ENCODE measurements around the gene LSAMP. TPM values are rescaled to one million over a fixed set of nuclear protein-coding genes. Genes with fewer than 3 reads are reported as not detected.

LSAMP gene
- total and polyA plus RNA-seq, 2 of the 13 experiments (the other 11 are each of a cell fraction or from before 2014, with no cell fraction given): not detected

DNA sequence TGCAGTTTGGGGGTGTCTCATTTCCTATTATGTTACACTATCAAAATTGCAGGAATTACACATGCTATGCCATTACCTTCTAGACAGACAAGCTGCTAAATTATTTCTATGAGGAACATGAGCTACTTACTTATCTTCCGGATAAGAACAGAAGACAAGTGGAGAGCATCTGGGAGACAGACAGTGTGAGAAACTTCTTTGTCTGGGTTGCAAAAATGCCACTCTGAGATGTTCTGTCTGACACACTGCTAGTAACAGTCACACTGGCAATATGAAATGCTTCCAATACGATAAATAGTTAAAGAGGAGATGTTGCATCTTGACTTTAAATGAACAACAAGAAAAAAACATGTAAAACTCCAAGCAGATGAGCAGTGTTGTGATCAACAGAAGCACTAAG is 40.1 kb downstream of the LSAMP start (continued):
- TF ChIP-seq, protein P1, sequence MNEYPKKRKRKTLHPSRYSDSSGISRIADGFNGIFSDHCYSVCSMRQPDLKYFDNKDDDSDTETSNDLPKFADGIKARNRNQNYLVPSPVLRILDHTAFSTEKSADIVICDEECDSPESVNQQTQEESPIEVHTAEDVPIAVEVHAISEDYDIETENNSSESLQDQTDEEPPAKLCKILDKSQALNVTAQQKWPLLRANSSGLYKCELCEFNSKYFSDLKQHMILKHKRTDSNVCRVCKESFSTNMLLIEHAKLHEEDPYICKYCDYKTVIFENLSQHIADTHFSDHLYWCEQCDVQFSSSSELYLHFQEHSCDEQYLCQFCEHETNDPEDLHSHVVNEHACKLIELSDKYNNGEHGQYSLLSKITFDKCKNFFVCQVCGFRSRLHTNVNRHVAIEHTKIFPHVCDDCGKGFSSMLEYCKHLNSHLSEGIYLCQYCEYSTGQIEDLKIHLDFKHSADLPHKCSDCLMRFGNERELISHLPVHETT (CRISPR knock-in tag; conservative IDR thresholded peaks at IDR 0.05): no peak
- TF ChIP-seq ARNT (IDR thresholded peaks at IDR 0.05): no peak
- no peak for TF ChIP-seq FOXA1 (IDR thresholded peaks at IDR 0.05)
- TF ChIP-seq FOXA1 (CRISPR knock-in tag; IDR thresholded peaks at IDR 0.05): no peak
- no peak for TF ChIP-seq RXRB (CRISPR knock-in tag; IDR thresholded peaks at IDR 0.05; ENCODE audit: borderline replicate concordance)

DNA sequence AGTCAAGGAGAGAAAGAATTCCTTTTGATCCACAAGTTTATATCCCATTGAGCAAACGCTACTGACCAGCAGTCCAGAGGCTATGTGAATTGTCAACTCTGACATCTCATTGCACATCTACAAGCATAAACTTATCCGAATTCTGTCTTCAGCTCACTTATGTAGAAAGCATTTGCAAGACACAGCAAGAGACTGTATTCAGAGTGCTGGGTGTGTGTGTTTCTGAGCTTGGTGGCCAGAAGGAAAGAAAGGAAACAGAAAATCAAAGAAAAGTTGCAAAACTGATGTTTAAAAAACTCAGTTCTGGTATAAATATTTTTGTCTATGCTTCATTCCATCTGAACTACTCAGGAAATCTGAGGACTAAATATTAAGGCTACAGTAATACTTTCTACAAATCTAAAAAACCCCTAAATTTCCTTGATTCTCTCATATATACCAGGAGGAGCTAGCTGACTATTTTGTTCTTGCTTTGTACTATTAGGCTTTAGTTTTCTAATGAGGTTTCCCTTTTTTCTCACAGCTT is 45.5 kb downstream of the LSAMP start:
- WGBS (ENCODE audit: low lambda C conversion rate): 4% methylated on average over 2 of the region's 2 CpGs
- BruUV-seq (replicated peaks): no TSS peak
- H3K79me2 ChIP-seq (ENCODE audit: insufficient read depth, low read length): no peaks in the 10 kb centered on the region
- H2AFZ ChIP-seq (ENCODE audit: low read length): no peak overlapping the region
- ChIA-PET CTCF (ENCODE audit: low intra/inter-chr PET ratio, low total read pairs) (no interaction called here), POLR2A (no interaction called here)
- ATAC-seq (no peak), DNase-seq (ENCODE audit: low spot score) (no peak), FAIRE-seq (no peak)
- H3K36me3 ChIP-seq (replicated peaks in 1 of 2; ENCODE audit: control insufficient read depth in 1 of 2, insufficient read depth in 2 of 2, low read length in 2 of 2): no peaks in the 10 kb centered on the region
- no peak overlapping the region for H3K4me3 ChIP-seq (replicated peaks in 1 of 3; ENCODE audit: insufficient read depth in 1 of 3, low read depth in 2 of 3, low read length in 3 of 3)
- no peak overlapping the region for H3K27ac ChIP-seq (ENCODE audit: extremely low read length, insufficient read depth, low read length)
- H4K20me1 ChIP-seq (ENCODE audit: insufficient read depth, low read length): no peaks in the 10 kb centered on the region
- H3K9ac ChIP-seq (ENCODE audit: insufficient read depth, low read depth, low read length): no peak overlapping the region
- no peaks in the 10 kb centered on the region for H3K9me3 ChIP-seq (ENCODE audit: low read length)
- intact Hi-C loops (cut with micrococcal nuclease; ENCODE audit: unreplicated experiment) (no loop called here), in situ Hi-C loops (cut with HindIII; ENCODE audit: extremely low pct_ligation_motif_present, low pct_unique_long_range_greater_than_20kb) (no loop called here)
- TF ChIP-seq ZBTB20 (CRISPR knock-in tag; IDR thresholded peaks at IDR 0.05; ENCODE audit: borderline replicate concordance, low read depth) (no peak), XBP1 (CRISPR knock-in tag; IDR thresholded peaks at IDR 0.05) (no peak), ZNF891 (CRISPR knock-in tag; IDR thresholded peaks at IDR 0.05) (no peak), BRD4 (CRISPR knock-in tag; IDR thresholded peaks at IDR 0.05) (no peak), PAF1 (CRISPR knock-in tag; IDR thresholded peaks at IDR 0.05) (no peak), SRY (CRISPR knock-in tag; IDR thresholded peaks at IDR 0.05) (no peak)
- TF ChIP-seq, protein P2, sequence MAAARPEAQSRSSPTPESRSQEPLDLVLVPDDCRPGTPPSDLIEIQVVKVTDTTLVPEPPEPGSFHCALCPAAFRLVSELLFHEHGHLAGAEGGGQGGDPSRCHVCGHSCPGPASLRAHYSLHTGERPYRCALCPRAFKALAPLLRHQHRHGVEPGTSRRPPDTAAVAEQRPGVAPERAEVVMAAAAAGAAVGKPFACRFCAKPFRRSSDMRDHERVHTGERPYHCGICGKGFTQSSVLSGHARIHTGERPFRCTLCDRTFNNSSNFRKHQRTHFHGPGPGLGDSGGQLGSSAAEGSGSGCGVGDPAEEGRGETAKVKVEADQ (CRISPR knock-in tag; IDR thresholded peaks at IDR 0.05; ENCODE audit: borderline replicate concordance): no peak
- H3K4me2 ChIP-seq (ENCODE audit: low read depth, low read length): no peak overlapping the region
- no peaks in the 10 kb centered on the region for H3K4me1 ChIP-seq (ENCODE audit: insufficient read depth, low read length)
- no peaks in the 10 kb centered on the region for H3K27me3 ChIP-seq (ENCODE audit: control insufficient read depth in 1 of 2, insufficient read depth in 2 of 2, low read length in 2 of 2)

Measured in HepG2 (cell line).